CD4-positive, alpha-beta T cell treated with Interleukin-6 at 100 ng/mL for 8 hours (primary cell): ENCODE results near the gene TNNI3.

Experiments used
- DNase-seq: peaks from one replicate; pipeline ENCODE4 v3.0.0-alpha.2; 2020; ENCODE audit warnings: mixed read lengths, low spot score

TNNI3 gene

DNA sequence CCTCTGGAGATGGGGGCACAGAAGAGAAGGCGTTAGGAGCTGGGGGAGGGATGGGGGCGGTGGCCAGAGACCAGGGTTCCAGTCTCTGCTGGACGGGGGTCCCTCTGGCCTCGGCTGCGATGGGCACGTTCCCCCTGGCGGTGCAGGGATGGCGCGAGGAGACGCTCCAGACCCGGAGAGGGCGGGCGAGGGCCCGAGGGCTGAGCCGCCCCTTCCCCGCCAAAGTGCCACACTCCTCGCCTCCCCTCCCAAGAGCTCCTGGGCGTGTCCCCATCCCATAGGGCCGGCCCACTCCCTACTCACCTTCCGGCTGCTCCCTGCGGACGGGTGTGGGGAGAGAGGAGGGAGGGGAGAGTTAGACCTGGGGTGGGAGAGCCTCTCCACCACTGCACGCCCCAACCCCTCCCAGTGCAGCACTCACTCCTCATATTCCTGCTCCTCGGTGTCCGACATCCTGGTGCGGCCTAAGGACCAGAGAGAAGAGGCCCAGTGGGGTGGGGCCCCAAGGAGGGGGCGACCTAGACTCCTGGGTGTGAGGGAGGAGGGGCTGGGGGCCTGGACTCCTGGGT lies 10.7 kb downstream of the TNNI3 start:
- DNase-seq: no peak

DNA sequence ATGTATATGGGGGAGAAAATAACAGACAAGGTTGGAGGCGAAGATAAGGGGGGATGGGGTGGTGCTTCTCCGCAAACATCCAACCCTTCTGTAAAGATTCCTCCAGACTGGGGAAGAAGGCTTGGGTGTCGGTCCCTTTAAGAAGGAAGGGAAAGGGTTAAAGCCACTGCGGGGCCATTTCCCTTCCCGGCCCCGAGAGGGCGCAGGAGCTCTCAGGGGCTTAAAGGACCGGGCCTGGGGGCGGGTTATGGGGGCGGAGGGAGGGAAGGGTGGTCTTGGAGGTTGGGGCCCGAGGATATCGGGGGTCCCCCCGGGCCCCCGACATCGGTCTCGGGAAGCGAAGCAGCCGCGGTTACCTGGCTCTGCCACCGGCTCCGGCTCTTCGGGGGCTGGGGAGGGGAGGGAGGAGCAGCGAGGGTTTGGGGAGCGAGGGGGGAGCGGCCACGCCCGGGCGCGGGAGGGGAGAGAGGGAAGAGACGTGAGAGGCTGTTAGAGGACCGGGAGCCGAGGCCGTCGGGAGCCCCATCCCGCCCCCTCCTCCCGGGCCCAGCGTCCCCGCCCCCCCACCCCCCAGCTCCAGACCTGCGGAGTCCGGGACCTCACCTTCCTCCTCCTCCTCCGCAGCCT lies 11.3 kb downstream of the TNNI3 start:
- DNase-seq: no peak

DNA sequence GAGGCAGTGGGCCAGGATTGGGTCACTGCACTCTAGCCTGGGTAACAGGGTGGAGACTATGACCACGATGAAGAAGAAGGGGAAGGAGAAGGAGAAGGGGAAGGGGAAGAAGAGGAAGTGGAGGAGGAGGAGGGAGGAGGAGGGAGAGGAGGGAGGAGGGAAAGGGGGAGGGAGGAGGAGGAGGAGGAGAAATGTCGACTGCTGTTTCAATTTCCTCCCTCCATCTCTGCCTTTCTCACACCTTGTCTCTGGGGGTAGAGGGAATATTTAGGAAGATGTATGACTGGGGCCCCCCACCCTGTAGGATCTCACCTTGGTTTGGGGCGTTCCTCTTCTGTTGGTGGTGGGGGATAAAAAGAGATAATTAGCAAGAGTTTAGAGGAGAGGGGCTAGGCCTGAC lies 12.3 kb downstream of the TNNI3 start:
- DNase-seq: no peak

DNA sequence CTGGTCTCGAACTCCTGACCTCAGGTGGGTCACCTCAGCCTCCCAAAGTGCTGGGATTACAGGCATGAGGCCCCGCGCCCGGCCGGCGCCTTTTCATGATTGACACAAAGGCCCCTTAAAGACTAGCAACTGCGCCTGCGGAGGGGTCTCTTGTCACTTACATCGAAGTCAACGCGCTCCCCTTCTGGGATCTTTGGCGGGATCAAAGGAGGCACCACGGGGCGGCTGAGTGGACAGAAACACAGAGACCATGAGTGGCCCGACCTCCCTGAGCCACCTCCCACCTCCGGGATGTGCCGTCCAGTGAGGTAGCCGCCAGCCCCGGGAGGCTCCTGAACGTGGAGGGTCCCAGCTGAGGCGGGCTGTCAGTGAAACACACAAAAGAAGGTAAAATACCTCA lies 15.8 kb downstream of the TNNI3 start:
- no peak for DNase-seq

DNA sequence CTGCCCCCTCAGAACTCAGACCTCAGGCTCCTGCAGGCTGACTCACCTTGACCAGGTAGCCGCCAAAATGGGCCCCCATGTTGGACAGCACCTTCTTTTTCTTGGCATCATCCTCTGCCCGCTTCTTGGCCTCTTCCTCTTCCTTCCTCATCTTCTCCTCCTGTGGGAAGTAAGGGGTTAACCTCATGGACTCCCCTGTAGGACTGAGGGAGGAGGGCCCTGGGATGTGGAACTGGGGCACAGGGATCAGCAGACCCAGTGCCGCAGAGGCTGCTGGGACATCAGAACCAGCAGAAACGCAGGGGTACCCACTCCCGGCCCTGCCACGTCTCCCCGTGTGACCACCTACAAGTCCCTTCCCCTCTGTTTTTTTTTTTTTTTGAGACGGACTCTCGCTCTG lies 19.6 kb downstream of the TNNI3 start:
- no peak for DNase-seq

DNA sequence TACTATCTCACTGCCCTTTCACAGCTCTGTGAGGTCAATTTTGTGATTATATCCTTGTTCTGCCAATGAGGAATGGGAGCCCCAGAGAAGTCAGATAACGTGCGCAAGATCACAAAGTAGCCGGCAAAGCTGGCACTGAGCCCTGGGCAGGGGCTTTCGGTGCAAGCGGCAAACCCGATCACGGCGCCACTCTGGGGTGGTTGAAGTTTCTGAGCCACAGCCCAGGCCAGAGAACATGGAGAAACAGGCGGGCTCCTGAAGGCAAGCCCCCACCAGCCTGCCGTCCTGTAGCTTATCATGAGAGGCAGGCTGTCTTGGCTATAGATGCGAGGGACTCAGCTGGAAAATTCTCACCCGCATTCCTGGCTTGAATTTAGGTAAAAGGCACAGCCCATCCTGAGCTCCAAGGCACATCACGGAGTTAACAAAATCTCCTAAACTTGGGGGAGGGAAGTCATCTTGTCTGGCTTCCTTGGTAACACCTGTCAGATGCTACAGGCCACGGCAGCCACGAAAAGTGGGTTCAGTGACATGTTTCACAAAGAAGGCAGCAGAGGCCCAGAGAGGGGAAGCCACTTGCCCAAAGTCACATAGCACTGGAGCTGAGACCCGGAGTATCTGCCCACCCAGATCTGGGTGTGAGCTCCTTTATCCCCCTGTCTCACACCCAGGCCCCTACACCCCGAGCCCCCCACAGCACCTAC lies 21.0 kb downstream of the TNNI3 start:
- no peak for DNase-seq

DNA sequence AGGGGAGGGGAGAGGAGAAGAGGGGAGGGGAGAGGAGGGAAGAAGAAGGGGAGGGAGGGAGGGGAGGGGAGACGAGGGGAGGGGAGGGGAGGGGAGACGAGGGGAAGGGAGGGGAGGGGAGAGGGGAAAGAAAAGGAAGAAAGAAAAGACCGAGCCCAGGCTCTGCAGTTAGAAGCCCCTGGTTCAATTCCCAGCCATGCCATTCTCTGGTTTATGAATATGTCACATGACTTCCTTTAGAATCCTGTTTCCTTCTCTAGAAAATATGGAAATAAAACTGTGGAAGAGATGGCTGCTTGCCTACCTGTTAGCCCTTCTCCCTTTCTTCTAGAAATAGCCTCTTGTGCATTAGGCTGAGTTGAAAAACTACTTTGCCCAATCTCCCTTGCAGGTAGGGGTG lies 22.8 kb downstream of the TNNI3 start:
- DNase-seq: no peak

DNA sequence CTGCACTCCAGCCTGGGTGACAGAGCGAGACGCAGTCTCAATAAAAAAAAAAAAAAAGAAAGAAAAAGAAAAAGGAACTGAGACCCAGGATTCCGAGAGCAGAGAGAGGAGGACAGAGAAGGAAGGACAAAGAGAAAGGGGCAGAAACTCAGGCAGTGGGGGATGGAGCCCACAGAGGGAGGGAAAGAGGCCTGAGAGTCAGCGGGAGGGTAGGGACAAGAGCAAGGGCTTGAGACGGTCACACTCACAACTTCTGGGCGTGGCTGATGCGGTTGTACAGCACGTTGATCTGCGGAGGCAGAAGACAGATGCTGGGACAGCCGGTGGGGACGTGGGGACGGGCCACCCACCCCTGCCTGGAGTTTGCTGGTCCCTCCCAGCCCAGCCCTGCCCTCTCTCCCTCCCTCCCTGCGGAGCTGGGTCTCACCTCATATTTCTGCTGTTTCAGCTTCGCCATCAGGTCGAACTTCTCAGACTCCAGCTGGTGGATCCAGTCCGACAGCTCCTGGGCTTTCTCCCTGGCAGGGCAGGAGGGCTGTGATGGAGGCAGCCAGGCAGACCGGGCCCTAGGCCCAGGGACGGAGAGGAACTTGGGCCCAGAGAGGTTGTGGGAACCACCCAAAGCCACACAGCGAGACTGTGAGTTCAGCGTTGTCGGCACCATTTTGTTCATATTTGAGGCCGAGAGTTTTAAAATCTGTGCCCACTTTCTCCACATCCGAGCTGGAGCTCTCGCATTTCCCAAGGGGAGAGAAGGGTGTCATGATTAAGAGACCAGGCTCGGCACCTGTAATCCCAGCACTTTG lies 23.7 kb downstream of the TNNI3 start:
- DNase-seq: no peak

DNA sequence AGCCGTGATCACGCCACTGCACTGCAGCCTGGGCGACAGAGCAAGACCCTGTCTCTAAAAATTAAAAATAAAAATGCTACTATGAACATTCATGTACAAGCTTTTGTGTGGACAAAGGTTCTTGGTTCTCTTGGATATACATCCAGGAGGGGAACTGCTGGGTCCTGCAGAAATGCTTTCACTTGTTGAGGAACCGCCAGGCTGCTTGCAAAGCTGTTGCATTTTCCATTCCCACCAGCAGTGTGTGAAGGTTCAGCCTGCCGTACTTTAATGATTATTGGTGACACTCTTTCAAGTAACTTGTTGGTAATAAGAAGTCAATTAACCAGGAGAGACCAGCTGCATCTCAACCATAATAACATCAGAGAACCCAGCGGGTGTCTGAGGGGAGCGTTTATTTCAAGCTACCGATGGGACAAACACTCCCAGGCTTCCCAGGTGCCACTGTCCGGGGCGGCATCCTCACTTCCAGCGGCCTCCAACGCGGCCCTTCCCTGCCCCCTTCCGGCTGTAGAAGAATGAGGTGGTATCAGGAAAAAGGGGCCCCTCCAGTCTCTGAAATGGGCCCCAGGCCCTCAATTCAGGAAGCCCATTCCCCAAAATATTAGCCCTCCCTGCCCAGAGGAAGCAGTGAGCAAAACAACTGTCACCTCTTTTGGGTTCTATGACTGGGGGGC lies 24.9 kb downstream of the TNNI3 start:
- DNase-seq: no peak

DNA sequence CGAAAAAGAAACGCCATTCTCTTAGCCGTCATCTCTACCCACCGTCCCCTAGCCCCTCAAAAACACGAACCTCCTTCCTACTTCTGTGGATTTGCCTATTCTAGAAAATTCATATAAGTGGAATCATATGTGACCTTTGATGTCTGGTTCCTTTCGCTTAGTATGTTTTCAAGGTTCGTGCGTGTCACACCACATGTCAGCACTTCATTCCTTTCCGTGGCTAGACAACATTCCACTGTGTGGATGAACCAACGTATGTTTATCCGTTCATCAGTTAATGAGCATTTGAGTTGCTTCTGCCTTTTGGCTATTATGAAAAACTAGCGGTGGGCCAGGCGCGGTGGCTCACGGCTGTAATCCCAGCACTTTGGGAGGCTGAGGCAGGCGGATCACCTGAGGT lies 26.1 kb downstream of the TNNI3 start:
- no peak for DNase-seq

DNA sequence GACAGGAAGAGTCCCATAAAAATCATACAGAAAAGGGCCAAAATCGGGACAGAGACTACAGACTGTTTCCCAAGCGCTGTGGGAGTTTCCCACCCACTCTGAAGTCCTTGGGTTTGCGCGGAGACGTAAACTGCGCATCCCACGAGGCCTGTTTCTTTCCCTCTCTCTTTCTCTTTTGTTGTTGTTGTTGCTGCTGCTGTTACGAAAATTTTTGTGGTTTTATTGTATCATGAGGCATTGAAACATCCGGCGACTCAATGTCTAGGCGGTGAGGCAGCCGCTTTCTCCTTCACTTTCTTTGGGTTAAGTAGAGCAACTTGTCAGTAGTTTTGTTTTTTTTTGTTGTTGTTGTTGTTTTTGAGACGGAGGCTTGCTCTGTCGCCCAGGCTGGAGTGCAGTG lies 38.5 kb downstream of the TNNI3 start:
- DNase-seq: no peak

DNA sequence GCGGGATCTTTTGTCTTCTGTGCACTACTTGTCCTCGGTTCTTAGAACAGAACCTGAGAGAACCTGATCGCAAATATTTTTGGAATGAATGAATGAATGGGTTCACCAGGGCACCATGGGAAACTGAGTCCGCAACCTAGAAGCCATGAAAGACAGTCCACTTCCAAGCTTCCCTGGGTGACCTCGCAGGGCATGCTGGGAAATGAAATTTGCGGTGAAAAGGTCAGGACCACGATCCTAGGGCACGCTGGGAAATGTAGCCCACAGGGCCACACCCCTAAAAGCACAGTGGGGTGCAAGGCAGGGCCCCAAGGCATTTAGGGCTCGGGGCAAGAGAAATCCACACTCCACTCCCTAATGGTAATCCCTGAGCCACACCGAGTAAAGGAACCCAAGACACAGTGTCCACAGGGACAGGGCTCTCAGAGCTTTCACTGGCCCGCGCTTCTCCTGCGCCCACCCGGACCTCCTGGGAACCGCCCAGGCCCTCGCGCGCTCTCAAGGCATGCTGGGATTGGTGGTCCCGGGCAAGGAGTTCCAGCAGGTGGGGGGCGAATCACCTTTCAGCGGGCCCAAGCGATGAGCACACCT lies 39.0 kb downstream of the TNNI3 start:
- DNase-seq: no peak

DNA sequence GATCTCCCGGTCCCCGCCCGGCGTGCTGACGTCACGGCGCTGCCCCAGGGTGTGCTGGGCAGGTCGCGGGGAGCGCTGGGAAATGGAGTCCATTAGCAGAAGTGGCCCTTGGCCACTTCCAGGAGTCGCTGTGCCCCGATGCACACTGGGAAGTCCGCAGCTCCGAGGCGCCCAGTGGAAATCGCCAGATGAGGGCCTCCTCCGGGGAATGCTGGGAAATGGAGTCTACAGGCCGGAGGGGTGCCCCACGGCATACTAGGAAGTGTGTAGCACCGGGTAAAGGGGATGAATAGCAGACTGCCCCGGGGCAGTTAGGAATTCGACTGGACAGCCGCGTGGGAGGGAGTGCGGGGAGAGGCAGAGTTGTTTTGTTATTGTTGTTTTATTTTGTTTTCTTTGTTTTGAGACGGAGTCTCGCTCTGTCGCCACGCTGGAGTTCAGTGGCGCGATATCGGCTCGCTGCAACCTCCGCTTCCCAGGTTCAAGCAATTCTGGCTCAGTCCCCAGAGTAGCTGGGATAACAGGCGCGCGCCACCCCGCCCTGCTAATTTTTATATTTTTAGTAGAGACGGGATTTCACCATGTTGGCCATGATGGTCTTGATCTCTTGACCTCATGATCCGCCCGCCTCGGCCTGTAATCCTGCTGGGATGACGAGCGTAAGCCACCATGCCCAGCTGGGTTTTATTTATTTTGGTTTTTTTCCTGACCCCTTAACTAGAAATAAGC lies 39.7 kb downstream of the TNNI3 start:
- DNase-seq: peak; percentile 98

DNA sequence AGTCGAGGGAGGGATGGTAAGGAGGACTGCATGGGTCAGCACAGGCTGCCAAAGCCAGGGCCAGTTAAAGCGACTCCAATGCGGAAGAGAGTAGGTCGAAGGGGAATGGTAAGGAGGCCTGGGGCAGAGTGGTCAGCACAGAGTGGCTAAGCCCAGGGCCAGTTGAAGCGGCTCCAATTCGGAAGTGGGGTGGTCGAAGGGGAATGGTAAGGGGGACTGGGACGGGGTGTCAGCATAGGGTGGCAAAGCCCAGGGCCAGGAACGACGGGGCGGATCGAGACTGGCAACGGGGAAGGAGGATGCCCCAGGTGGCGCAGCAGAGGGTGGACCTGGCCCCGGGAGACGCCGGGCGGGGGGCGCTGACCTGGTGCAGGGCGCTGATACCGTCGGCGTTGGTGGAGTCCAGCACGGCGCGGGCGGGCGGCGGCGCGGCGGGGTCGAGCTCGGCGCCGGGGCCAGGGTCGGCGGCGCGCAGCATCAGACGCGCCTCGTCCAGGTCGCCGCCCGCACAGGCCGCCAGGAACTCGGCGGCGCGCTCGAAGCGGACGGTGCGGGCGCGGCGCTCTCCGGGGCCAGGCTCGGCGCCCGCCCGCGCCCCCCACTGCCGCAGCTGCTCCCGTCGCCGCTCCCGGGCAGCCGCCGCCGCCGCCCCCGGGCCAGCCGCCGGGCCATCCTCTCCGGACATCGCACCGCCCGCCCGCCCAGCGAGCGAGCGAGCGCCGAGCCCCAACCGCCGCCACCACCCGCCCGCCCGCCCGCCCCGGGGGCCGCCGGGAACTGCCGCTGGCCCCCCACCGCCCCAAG lies 40.5 kb downstream of the TNNI3 start, which contains the start of gene PPP1R12C:
Gene PPP1R12C, minus strand, starts transcription at position 779 of the 804 bp plus-strand sequence. Its CDS starts 94 bp downstream, at position 685.
- no peak for DNase-seq

DNA sequence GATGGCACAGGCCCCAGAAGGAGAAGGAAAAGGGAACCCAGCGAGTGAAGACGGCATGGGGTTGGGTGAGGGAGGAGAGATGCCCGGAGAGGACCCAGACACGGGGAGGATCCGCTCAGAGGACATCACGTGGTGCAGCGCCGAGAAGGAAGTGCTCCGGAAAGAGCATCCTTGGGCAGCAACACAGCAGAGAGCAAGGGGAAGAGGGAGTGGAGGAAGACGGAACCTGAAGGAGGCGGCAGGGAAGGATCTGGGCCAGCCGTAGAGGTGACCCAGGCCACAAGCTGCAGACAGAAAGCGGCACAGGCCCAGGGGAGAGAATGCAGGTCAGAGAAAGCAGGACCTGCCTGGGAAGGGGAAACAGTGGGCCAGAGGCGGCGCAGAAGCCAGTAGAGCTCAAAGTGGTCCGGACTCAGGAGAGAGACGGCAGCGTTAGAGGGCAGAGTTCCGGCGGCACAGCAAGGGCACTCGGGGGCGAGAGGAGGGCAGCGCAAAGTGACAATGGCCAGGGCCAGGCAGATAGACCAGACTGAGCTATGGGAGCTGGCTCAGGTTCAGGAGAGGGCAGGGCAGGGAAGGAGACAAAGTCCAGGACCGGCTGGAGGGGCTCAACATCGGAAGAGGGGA lies 41.2 kb downstream of the TNNI3 start:
- DNase-seq: peak; percentile 54

DNA sequence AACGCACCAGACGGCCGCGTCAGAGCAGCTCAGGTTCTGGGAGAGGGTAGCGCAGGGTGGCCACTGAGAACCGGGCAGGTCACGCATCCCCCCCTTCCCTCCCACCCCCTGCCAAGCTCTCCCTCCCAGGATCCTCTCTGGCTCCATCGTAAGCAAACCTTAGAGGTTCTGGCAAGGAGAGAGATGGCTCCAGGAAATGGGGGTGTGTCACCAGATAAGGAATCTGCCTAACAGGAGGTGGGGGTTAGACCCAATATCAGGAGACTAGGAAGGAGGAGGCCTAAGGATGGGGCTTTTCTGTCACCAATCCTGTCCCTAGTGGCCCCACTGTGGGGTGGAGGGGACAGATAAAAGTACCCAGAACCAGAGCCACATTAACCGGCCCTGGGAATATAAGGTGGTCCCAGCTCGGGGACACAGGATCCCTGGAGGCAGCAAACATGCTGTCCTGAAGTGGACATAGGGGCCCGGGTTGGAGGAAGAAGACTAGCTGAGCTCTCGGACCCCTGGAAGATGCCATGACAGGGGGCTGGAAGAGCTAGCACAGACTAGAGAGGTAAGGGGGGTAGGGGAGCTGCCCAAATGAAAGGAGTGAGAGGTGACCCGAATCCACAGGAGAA lies 42.0 kb downstream of the TNNI3 start:
- no peak for DNase-seq

DNA sequence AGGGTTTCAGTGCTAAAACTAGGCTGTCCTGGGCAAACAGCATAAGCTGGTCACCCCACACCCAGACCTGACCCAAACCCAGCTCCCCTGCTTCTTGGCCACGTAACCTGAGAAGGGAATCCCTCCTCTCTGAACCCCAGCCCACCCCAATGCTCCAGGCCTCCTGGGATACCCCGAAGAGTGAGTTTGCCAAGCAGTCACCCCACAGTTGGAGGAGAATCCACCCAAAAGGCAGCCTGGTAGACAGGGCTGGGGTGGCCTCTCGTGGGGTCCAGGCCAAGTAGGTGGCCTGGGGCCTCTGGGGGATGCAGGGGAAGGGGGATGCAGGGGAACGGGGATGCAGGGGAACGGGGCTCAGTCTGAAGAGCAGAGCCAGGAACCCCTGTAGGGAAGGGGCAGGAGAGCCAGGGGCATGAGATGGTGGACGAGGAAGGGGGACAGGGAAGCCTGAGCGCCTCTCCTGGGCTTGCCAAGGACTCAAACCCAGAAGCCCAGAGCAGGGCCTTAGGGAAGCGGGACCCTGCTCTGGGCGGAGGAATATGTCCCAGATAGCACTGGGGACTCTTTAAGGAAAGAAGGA lies 42.9 kb downstream of the TNNI3 start:
- no peak for DNase-seq

DNA sequence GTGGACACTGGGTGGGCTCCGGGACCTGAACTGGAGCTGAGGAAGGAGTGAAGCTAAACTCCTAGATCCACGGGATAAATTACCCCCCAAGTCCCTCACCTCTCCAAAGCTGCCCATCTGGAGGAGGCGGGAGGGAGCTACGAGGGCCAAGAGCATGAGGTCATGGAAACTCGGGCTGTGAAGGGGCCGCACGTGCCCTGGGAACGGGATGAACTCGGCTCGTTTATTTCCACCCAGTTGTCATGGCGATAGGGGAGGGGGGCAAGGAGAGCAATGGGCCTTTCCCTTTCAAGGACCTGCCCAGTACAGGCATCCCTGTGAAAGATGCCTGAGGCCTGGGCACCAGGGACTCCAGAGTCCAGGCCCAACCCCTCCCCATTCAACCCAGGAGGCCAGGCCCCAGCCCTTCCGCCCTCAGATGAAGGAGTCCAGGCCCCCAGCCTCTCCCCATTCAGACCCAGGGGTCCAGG lies 43.9 kb downstream of the TNNI3 start:
- DNase-seq: no peak
